ENCODE data around the gene ARTN. TPM values are rescaled to one million over a fixed set of nuclear protein-coding genes. Genes with fewer than 3 reads are reported as not detected.

ARTN gene
- total RNA-seq, 1 experiment from 2014 or later, result 36.0 TPM

GRCh38 chr1:43979528-43980254 lies 46.1 kb downstream of the ARTN start:
- CTCF ChIA-PET, result no interaction called here

DNA sequence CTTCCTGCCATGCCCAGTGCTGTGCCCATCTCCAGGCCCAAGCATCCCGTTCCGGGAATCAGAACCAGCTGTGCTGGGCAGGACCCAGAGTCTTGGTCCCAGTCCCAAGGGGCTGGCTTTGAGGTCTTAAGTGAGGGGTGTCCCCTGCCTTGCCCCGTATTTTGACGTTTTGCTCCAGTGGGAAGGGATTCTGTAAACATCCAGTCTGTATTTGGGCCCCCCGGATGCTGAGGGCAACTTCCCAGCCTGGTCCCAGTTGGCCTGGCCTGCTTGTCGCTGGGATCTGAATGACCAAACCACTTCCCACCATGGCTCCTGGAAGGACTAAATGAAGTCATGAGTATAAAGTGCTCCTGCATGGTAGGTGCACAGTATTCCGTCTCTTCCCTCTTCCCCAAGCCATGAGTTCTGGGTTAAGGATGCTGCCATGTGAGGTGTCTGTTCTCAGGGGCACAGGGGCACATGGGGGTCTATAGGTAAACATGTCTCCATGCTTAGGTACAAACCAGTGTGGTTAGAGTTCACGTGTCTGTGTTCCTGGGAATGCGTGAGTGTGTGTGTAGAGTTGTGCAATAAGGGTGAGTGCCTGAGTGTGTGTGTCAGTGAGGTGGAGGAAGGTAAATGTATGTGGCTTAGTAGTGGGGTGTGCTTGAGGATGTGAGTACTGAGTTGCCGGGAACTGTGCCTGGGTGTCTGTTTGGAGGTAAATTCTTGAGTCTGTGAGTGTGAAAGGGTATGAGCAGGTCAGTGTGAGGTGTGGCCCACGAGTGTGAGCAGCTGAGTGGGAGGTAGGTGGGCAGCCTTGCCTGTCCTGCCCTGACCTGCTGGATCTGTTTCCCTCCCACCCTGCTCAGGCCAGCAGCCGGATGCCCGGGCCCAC lies 46.9 kb downstream of the ARTN start:
- CTCF ChIA-PET, result no interaction called here
- H4K20me1 ChIP-seq (ENCODE audit: low read length), result peaks cover 23% of the 10 kb centered on the region; the same call in 1 of the 2 replicates
- intact Hi-C loops (cut with micrococcal nuclease), result no loop called here

More at GRCh38 chr1:43979528-43980254, 46.1 kb downstream of the ARTN start:
- DNase-seq (peak; percentile 40), ATAC-seq (peak; percentile 16)
- no peak for TF ChIP-seq CTCF (conservative IDR thresholded peaks at IDR 0.05; ENCODE audit: low read depth, low read length)
- TF ChIP-seq EZH2phosphoT487 (IDR thresholded peaks at IDR 0.05; ENCODE audit: borderline replicate concordance, low read length), result no peak
- no peak for TF ChIP-seq EZH2 (IDR thresholded peaks at IDR 0.05; ENCODE audit: low read length, unreplicated experiment)
- H3K27me3 ChIP-seq (ENCODE audit: low read length), result no peaks in the 10 kb centered on the region
- peak overlapping the region; percentile 66 for H3K27ac ChIP-seq (ENCODE audit: low read length)
- POLR2A ChIA-PET (ENCODE audit: unreplicated experiment), result no interaction called here
- H3F3A ChIP-seq (ENCODE audit: low read length, unreplicated experiment), result no peaks in the 10 kb centered on the region
- peaks cover 23% of the 10 kb centered on the region; the same call in 1 of the 2 replicates for H4K20me1 ChIP-seq (ENCODE audit: low read length)
- H3K4me2 ChIP-seq (ENCODE audit: low read length), result peak overlapping the region; percentile 97
- no peaks in the 10 kb centered on the region for H3K9me2 ChIP-seq (replicated peaks; ENCODE audit: low read length)
- TSS peak; percentile 18 for BruUV-seq (replicated peaks)
- peak overlapping the region; percentile 77 for H3K4me3 ChIP-seq (ENCODE audit: low read length)
- peak overlapping the region; percentile 84 for H3K9ac ChIP-seq (ENCODE audit: low read length)
- peaks cover 84% of the 10 kb centered on the region for H3K79me2 ChIP-seq (ENCODE audit: low read length)
- H3K36me3 ChIP-seq (ENCODE audit: low read depth, low read length), result peaks cover 26% of the 10 kb centered on the region
- intact Hi-C loops (cut with micrococcal nuclease), result no loop called here
- peaks cover 48% of the 10 kb centered on the region for H3K4me1 ChIP-seq (ENCODE audit: insufficient read depth, low read length)
- no peaks in the 10 kb centered on the region for H3K9me3 ChIP-seq (ENCODE audit: low read length)
- peak overlapping the region; percentile 80 for H2AFZ ChIP-seq (ENCODE audit: low read length)

More for the DNA sequence above, 46.9 kb downstream of the ARTN start:
- Histone ChIP-seq H3K79me2 (ENCODE audit: low read length) (peaks cover 77% of the 10 kb centered on the region), H3K9ac (ENCODE audit: low read length) (peak overlapping the region; percentile 84), H3K4me3 (ENCODE audit: low read length) (peak overlapping the region; percentile 77), H3K27me3 (ENCODE audit: low read length) (no peaks in the 10 kb centered on the region), H3K9me3 (ENCODE audit: low read length) (no peaks in the 10 kb centered on the region), H2AFZ (ENCODE audit: low read length) (peak overlapping the region; percentile 80; the same call in 1 of the 2 replicates), H3K4me1 (ENCODE audit: insufficient read depth, low read length) (peaks cover 48% of the 10 kb centered on the region), H3K36me3 (ENCODE audit: low read depth, low read length) (peaks cover 26% of the 10 kb centered on the region), H3F3A (ENCODE audit: low read length, unreplicated experiment) (no peaks in the 10 kb centered on the region), H3K9me2 (replicated peaks; ENCODE audit: low read length) (no peaks in the 10 kb centered on the region), H3K27ac (ENCODE audit: low read length) (peak overlapping the region; percentile 66), H3K4me2 (ENCODE audit: low read length) (peak overlapping the region; percentile 97)
- POLR2A ChIA-PET (ENCODE audit: unreplicated experiment), result no interaction called here
- no TSS peak for BruUV-seq (replicated peaks)
- TF ChIP-seq EZH2phosphoT487 (IDR thresholded peaks at IDR 0.05; ENCODE audit: borderline replicate concordance, low read length) (no peak), CTCF (conservative IDR thresholded peaks at IDR 0.05; ENCODE audit: low read depth, low read length) (no peak), EZH2 (IDR thresholded peaks at IDR 0.05; ENCODE audit: low read length, unreplicated experiment) (no peak)
- no peak for ATAC-seq
- peak; percentile 39 for DNase-seq

All from PC-3 (cell line).